HG03039 (cell line): ENCODE results near the gene CCL3.
"Not testable (repeated sequence)": the region's sequence is repeated elsewhere in the genome, so short reads cannot be mapped to it uniquely, and the experiment has no call there.

Experiments used
- ATAC-seq: cut with Tn5 transposase; IDR thresholded peaks from one replicate; pipeline ENCODE4 v1.9.1; 2021; ENCODE audit warnings: mild to moderate bottlenecking, moderate library complexity; ENCODE audit not compliant: unreplicated experiment

The CCL3 gene

DNA sequence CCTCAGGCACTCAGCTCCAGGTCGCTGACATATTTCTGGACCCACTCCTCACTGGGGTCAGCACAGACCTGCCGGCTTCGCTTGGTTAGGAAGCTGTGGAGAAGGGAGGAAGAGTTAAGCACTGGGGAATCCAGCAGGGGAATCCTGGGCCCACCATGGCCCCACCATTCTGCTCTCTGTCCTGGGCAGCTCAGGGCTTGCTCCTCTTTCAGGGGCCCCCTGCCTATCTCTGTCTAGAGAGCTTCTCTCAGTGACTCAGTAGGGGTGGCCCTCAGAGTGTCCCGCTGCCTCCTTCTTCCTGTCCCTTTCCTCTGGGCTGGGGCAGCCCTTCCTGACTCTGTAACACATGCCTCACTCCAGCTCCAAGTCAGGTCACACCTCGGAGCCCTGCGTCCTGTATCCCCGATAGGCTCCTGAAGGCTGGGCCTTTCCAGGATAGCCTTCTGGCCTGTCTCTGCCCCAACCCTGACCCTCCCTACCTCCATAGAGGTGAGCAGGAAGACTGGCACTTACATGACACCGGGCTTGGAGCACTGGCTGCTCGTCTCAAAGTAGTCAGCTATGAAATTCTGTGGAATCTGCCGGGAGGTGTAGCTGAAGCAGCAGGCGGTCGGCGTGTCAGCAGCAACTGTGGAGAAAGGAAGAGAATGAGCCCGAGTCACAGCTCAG lies 1.1 kb downstream of the CCL3 start:
- ATAC-seq: no peak

DNA sequence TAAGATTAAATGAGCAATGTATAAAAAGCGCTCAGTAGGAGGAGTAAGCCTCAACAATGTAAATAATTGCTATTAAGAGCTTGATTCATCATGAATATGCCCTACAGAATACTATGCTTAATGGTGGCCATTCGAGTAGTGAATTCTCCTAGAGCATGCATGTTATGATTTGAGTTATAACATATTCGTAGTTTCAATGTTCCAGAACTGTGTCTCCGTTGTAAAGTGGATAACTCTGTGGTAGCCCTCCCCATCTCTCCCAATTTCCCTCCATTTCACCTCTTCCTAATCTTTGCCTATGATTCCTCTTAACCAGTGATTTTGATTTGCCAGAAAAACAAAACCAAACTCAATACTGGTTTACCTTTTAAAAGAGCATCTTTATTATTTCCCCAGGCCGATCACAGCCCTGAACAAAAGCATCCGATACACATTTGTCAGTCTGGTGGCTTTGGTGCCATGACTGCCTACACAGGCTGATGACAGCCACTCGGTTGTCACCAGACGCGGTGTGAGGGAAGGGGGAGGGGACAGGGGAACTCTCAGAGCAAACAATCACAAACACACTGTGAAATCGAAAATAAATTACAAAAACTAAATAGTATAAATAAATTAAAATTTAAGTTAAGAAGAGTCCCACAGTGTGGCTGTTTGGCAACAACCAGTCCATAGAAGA lies 1.9 kb downstream of the CCL3 start:
- not testable (repeated sequence) for ATAC-seq

DNA sequence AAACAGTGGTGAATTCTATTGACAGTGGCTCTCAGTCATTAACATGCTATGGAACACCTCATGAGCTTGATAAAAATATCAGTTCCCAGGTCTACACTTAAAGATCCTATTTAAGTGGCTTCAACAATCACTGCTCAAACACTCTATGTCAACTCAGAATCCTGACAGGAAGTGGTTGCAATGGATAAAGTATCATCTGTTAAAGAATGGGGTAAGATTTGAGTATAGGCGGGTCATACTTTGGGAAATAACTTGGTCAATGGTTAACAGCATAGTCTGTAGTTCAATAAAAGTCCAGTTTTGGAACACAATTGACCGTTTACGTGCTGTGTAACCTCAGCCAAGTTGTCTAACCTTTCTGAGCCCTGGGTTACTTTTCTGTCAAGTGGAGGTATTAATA lies 2.5 kb downstream of the CCL3 start:
- ATAC-seq: not testable (repeated sequence)

DNA sequence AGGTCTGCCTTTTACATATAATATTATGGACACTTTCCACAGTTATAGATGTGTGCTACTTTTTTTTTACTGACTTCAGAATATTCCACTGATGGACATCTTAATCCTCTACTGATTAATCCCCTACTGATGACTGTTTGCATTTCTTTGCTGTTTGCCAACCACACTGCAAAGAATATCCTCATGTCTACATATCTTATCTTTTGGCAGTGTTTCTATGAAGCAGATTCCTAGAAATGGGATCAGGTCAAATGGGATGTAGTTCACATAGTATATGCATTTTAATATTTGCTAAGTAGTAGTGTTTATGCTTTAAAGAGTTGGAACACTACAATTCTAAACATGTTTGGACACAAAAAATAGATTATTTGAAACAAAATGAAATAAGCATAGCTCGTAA lies 3.2 kb downstream of the CCL3 start:
- no peak for ATAC-seq

DNA sequence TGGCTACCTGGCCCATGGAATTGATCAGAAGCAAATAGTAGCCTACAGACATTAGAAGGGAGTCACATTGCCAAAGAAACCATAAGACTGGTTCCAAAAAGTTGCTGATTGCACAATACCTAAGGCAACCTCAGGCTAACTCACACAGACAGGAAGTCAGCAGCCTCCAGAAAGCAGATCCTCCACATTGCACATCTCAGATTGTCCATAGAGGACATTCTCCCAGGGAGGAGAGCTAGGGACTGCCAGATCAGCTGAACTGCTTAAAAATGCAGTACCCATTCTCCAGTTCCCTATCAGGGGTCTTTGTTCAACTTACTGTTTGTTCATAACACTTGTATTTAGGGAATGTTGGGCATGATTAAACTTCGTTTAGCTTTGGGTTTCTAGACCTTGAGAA lies 4.2 kb downstream of the CCL3 start:
- ATAC-seq: no peak

DNA sequence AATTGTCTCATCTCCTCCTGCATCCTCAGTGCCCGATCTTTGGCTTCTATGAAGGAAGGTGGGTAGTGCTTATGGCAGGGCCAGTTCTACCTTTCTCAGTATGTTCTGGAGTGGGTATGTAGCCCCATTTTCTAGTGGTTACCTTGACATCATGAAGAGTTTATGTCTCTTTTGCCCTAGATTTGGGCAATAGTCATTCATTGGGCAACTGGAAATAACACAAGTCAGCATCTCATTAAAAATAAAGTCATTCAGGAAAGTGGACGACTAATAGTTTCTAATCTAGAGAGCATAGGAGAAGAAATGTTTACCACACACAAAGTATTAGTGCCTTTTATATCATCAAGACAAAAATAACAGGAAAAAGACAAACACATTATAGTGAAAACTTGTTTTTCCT lies 6.3 kb downstream of the CCL3 start:
- not testable (repeated sequence) for ATAC-seq

DNA sequence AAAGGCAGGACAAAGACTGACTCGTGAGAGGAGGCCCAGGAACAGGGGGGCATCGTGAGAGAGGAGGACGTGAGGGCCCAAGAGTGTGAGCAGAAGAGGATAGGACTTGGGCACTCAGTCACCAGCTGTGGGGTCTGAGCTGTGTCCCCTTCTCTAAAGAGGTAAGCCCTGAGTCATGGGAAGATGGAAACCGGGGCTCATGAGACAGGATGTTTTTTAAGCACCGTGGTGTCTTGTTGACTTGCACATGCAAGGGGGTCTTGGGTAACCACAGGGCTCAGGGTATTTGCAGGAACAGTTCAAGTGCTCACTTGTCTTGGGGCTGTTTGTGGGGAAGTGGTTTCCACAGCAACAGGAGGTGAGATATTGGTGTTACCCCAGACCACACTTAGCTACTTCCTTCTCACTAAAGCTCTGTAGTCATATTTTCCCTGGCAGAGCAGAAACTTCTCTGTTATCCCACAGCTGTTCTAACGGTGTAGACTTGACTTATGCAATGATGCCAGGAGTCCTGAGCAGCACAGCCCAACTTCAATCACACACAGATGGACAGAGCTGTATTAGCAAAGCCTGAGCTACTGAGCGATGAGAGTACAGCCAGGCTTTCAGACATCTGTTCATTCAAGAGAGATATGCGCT lies 7.3 kb downstream of the CCL3 start:
- not testable (repeated sequence) for ATAC-seq

DNA sequence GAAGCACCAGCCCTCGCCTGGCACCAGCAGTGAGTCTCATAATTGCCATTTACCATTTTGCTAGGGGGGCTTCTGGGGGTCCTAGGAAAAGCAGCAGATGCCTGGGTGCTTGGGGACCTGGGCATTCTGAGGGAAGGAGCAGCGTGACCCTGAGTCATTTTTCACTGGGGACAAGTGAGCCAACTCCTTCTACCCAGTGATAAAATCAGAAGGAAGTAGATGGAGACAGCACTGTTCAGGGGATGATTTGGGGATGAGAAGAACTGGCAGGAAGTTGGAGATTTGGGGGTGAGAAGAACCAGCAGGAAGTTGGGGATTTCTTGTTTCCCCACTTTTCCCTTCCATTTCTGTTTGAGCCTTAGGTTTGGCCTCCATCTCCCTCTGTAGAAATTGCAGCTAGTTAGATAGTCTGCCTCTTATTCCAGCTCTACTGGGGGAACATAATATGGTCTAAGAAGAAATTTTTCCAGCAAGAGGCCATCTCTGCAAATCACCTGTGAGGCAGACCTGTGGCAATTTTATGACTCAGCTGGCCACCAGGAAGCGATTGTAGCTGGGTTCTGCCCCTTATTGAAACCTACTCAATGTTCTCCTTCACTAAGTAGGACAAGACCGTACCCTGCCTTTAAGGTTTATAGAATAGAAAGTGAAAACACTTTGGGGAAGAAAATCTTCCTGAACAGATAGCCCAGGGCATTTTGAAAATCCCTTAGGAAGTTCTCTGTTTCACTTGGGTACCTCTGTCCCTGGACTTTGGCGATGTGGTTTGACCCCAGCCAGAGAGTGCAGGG lies 8.1 kb downstream of the CCL3 start:
- not testable (repeated sequence) for ATAC-seq

DNA sequence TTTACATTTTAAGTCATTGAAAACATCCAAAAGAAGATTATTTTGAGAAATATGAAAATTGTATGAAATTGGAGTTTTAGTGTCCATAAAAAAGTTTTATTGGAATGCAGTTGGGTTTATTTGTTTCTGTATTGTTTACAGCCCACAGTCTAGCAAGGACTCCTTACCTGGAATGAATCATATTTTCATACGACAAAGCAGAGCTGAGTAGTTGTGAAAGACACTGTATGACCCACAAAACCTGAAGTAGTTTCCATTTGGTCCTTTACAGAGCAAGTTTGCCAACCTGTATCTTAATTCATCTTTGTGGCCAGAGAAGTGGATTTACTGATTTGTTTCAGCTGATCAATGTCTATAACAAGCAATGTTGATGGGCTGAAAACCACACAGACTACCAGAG lies 15.6 kb downstream of the CCL3 start:
- no peak for ATAC-seq

DNA sequence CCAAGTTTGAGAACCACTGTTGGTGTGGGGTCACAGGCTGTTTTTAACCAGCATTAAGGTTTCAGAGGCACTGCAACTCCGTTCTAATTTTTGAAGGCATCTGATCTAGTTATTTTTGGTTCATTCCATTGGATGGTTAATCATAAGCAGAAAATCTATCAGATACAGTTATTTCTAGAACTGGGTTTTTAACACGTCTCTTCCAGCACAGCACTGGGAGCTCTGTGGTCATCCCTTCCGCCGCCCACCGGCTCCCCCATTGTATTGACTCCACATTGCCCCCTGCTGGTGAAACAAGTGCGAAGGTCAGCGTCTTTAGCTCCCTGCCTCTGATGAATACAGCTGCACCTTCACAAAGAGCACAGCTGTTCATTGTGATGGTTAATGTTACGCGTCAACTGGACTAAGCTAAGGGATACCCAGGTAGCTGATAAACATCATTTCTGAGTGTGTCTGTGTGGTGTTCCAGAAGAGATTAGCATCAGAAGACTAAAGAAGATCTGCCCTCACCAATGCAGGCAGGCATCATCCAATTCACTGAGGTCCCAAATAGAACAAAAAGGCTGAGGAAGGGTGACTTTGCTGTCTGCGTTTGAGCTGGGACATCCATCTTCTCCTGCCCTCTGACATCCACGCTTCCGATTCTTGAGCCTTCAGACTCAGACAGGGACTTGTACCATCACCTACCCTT lies 17.4 kb downstream of the CCL3 start:
- no peak for ATAC-seq

DNA sequence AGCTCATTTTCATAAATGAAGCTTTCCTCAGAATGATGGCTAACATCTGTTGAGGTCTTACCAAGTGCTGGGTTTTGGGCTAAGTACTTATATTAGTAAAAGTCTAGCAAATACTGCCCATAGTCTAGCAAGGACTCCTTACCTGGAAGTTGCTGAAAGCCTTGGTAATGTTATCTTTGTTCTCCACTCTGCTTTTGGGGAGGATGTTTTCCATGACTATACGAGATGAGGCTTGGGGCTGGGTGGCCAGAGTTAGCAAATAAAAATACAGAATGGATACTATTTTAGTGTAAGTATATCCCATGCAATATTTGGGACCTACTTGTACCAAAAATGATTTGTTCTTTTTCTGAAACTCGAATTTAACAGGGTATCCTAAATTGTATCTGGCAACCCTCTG lies 18.2 kb downstream of the CCL3 start:
- ATAC-seq: no peak

DNA sequence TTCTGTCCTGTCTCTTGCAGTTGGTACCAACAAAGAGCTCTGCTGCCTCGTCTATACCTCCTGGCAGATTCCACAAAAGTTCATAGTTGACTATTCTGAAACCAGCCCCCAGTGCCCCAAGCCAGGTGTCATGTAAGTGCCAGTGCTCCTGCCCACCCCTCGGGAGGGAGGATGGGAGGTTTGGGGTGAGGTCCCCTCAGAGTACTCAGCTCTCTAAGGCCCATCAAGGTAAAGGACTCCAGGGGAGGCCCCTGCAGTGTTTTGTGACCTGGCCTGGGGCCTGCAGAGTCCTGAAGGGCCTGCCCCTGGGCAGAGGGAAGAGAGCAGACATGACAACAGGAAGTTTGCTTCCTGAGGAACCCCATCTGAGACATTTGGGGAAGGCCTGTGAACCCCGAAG lies 19.5 kb downstream of the CCL3 start:
- ATAC-seq: no peak

DNA sequence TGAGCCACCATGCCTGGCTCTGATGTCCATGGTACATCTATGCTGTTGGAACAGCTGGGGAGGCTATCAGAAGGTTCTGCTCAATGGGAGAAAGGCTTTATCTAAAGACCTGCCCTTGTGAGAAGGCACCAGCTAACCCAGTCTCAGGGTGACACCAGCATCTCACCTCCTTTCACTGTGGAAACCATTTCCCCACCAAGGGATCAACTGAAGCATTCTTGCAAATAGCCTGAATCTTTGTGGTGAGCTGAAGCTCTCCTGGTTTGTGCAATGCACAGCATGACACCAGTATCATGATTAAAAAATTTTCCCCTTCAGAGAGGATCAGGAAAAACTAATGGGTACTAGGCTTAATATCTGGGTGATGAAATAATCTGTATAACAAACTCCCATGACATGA lies 20.8 kb downstream of the CCL3 start:
- no peak for ATAC-seq

DNA sequence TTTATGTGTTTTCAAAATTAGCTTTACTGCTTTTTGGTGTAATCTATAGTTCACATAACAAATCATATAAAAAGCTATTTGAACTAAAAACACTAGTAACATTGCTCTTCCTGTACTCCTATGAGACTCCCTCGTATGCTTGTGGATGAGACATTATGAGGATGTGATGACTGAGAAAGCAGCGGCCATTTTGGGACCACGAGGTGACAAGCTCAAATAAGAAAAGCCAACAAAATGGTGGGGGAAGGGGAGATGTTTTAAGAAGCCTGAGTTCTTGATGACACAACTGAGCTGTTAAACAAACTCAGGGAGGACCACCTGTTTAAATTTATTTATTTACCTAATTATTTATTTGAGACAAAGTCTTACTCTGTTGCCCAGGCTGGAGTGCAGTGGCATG lies 21.4 kb downstream of the CCL3 start:
- no peak for ATAC-seq

DNA sequence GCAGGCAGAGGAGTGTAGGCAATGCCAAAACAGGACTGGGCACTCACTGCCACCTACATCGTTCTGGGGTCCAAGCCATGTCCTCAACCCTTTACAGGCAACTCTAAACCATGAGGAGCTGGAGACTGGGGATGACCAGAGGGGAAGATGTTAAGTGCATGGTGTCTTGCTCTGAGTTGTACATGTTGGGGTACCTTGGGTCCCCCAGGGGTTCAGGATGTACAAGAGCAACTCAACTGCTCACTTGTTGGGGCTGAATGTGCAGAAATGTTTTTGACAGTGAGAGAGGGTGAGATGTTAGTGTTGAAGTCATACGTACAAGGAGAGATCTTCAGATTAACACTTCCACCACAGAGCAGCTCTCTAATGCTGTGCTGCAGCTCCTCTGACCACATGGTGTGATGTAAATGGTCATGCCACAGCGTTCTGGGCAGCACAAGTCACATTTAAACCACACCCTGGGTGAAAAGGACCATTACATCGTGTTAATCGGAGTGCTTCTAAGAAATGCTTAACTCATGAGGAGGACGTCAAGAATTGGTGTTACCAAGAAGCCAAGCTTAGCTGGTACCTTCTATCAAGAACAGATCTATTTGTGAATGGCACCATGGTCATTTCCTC lies 23.5 kb downstream of the CCL3 start:
- ATAC-seq: no peak

DNA sequence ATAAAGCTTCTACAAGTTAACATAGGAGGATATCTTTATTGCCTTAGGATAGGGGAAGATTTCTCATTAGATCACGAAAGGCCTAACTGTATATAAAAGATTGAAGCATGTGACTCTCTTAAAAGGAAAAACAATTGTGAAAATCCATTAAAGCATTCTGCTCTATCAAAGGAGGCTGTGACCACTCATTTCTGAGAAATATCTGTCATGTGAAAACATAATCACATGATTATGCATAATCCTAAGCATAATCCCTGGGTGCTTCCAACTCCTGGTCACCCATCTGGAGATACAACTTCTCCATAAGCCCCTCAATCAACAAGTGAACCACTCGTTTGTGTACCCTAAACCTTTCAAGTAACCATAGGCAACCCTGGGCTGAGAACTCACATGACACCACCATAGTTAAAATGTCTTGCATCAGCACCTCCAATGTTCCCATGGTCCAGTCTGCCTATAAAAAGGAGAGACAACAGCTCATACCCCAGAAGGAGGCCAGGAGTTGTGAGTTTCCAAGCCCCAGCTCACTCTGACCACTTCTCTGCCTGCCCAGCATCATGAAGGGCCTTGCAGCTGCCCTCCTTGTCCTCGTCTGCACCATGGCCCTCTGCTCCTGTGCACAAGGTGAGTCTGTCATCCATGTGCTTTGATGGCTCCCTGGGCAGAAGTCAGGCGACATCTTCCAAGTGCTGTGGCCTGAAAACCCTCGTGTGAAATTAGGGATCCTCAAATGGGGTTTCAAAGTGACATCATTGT lies 26.0 kb downstream of the CCL3 start, which contains the start of gene CCL18:
CCL18 (plus strand) TSS at position 487 of the 756 bp plus-strand sequence; CDS start at position 558, 71 bp downstream.
- ATAC-seq: no peak

DNA sequence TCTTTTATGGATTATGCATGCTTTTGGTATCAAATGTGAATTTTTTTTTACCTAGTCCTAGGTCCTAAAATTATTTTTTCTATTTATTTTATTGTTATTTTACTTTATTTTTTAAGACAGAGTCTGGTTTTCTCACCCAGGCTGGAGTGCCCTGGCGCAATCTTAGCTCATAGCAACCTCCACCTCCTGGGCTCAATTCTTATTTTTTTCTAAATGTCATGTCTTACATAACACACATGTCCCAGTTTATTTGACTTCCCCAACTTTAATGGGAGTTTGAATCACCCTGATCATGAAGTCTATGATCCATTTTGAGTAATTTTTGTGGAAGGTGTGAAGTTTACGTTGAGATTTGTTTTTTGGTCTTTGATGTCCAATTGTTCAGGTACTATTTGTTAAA lies 29.1 kb downstream of the CCL3 start:
- no peak for ATAC-seq

DNA sequence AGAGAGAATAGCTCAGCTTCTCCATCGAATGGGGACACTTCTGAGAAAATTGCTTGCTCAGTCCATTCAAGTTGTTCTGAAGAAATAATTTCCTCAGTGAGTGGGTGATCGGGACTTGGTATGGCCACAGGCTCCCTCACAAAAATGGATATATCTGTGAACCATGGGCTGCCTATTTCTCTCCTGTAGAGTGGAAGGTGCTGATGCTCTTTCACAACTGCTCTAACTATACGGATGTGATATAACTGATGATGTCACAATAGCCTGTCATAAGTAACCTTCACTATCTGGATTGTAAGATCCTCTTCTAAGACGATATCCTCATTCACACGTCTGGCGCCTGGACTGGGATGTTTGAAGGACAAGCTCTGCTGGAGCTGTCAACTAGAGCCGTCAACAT lies 30.5 kb downstream of the CCL3 start:
- no peak for ATAC-seq

DNA sequence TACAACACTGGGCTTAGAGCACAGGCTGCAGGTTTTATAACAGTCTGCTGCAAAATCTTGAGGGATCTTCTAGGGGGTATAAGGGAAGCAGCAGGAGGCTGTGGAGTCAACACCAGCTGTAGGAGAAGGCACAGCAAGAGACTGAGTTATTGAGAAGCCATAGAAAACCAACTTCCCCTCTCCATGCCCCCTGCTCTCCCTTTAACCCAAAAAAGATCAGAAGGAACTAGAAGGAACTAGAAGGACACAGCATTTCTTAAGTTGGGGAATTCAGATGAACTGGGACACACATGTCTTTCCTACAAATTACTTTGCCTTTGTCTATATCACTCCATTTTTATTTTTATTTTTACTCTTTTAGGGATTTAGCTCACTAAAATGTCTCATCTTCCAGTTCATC lies 32.0 kb downstream of the CCL3 start:
- ATAC-seq: no peak
